T-helper 2 cell (primary cell): ENCODE results near the gene ZNF888.
"Not testable (repeated sequence)": the region's sequence is repeated elsewhere in the genome, so short reads cannot be mapped to it uniquely, and the experiment has no call there.

Source experiments
- DNase-seq, 5 experiments: peaks; one replicate each; pipeline versions ENCODE4 v3.0.0 to v3.0.0-alpha.2; 2012 to 2022
- total RNA-seq, 2 donors: gene quantifications; one replicate each; lab custom pipeline; 2026; lab: John Stamatoyannopoulos, UW

ZNF888 gene
- total RNA-seq = 4.1 to 9.6 reads per million in 2 donors

- DNase-seq = peak; percentile 68 to 89 (median 76)
Observed at GRCh38 chr19:52922841-52923777, at the start of gene ZNF888. TSS of gene ZNF888 (minus strand) at chr19:52923428. CDS start at chr19:52917873, 5,555 bp downstream.

GRCh38 chr19:52967772-52968171 lies 44.5 kb upstream of the ZNF888 start:
- DNase-seq = no peak

GRCh38 chr19:52963247-52963618 lies 40.0 kb upstream of the ZNF888 start:
- peak in 1 of 5 experiments; percentile 1 for DNase-seq

- DNase-seq = peak; percentile 94 to 99 (median 98)
Observed at GRCh38 chr19:52962394-52963246, 39.4 kb upstream of the ZNF888 start, which contains the start of gene ZNF816. TSS of gene ZNF816 (minus strand) at chr19:52962881. CDS start at chr19:52956089, 6,792 bp downstream.

- no peak for DNase-seq
Observed at GRCh38 chr19:52961981-52962380, 38.8 kb upstream of the ZNF888 start.

- DNase-seq = no peak
Observed at GRCh38 chr19:52959613-52960295, 36.5 kb upstream of the ZNF888 start.

- DNase-seq = no peak
Observed at GRCh38 chr19:52957591-52957990, 34.4 kb upstream of the ZNF888 start.

- DNase-seq = no peak
Observed at GRCh38 chr19:52956917-52957316, 33.7 kb upstream of the ZNF888 start.

- no peak for DNase-seq
Observed at GRCh38 chr19:52949422-52949821, 26.2 kb upstream of the ZNF888 start.

GRCh38 chr19:52948025-52948770 lies 25.0 kb upstream of the ZNF888 start:
- DNase-seq = no peak

- DNase-seq = no peak
Observed at GRCh38 chr19:52946322-52947310, 23.4 kb upstream of the ZNF888 start.

GRCh38 chr19:52945652-52946321 lies 22.6 kb upstream of the ZNF888 start:
- no peak for DNase-seq

- DNase-seq = not testable (repeated sequence)
Observed at GRCh38 chr19:52944703-52945493, 21.7 kb upstream of the ZNF888 start.

GRCh38 chr19:52943884-52944643 lies 20.8 kb upstream of the ZNF888 start:
- DNase-seq = no peak

GRCh38 chr19:52943134-52943883 lies 20.1 kb upstream of the ZNF888 start:
- no peak for DNase-seq

- DNase-seq = peak; percentile 91 to 95 (median 93)
Observed at GRCh38 chr19:52942386-52943133, 19.3 kb upstream of the ZNF888 start.

GRCh38 chr19:52941941-52942385 lies 18.7 kb upstream of the ZNF888 start:
- peak in 2 of 5 experiments; percentile 11 to 26 for DNase-seq
